GM12875 (cell line): ENCODE results near the gene SMG7.

Experiments used
- H3K4me3 ChIP-seq: one replicate; pipeline ENCODE4 v1.5.1; 2011; ENCODE audit warnings: low read depth, low read length, control low read depth
- TF ChIP-seq, protein P1 (sequence below): IDR thresholded peaks from 2 replicates; pipeline ENCODE4 v1.5.1; 2011; ENCODE audit warnings: low read depth, mild to moderate bottlenecking, control low read depth, inconsistent platforms, low read length, moderate library complexity, borderline replicate concordance; ENCODE audit not compliant: insufficient read depth

SMG7 gene

GRCh38 chr1:183454377-183454776 lies 17.9 kb upstream of the SMG7 start:
- no peak overlapping the region for H3K4me3 ChIP-seq
- TF ChIP-seq, protein P1, sequence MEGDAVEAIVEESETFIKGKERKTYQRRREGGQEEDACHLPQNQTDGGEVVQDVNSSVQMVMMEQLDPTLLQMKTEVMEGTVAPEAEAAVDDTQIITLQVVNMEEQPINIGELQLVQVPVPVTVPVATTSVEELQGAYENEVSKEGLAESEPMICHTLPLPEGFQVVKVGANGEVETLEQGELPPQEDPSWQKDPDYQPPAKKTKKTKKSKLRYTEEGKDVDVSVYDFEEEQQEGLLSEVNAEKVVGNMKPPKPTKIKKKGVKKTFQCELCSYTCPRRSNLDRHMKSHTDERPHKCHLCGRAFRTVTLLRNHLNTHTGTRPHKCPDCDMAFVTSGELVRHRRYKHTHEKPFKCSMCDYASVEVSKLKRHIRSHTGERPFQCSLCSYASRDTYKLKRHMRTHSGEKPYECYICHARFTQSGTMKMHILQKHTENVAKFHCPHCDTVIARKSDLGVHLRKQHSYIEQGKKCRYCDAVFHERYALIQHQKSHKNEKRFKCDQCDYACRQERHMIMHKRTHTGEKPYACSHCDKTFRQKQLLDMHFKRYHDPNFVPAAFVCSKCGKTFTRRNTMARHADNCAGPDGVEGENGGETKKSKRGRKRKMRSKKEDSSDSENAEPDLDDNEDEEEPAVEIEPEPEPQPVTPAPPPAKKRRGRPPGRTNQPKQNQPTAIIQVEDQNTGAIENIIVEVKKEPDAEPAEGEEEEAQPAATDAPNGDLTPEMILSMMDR = no peak

GRCh38 chr1:183456826-183457225 lies 15.5 kb upstream of the SMG7 start:
- H3K4me3 ChIP-seq = no peak overlapping the region
- TF ChIP-seq, protein P1 = no peak

DNA sequence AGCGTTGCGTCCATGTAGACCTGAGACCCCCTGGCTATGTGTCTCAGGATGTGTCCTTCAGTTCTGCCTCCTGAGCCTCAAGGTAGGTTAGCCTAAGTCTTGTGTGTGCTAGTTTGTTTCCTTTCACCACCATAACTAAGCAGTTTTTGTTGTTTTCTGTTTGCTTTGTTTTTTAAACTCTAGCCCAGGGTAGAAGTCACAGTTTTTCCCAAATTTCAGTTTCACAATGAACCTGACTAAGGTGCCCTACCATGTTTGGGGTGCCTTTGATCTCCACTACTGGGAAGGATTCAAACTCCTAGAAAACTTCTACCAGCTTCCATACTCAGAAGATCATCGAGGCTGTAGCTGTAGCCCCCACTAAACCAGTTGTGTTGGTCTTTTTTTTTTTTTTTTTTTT lies 14.8 kb upstream of the SMG7 start:
- H3K4me3 ChIP-seq = no peak overlapping the region
- TF ChIP-seq, protein P1 = no peak

GRCh38 chr1:183460596-183460995 lies 11.7 kb upstream of the SMG7 start:
- no peak overlapping the region for H3K4me3 ChIP-seq
- TF ChIP-seq, protein P1 = no peak

DNA sequence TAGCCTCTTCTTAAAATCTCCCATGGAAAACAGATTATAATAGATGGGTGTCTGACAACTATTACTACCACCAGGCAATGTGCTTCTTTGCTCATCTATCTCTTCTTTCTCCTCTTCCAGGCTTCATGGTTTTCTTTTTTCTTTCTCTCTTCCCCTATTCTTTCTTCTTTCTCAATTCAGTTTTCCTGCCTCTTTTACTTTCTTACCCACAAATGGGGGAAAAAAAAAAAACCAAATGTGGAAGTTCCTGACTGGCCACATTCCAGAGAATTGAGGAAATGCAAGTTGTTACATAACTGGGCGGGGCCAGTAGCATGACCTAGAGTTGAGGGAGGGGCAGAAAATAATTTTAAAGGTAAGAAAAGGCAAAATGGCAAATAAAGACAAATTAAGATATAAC lies 10.9 kb upstream of the SMG7 start:
- H3K4me3 ChIP-seq = no peak overlapping the region
- TF ChIP-seq, protein P1 = no peak

- TF ChIP-seq, protein P1 = no peak
- no peak overlapping the region for H3K4me3 ChIP-seq
Measured at GRCh38 chr1:183463566-183463965, 8.7 kb upstream of the SMG7 start.

DNA sequence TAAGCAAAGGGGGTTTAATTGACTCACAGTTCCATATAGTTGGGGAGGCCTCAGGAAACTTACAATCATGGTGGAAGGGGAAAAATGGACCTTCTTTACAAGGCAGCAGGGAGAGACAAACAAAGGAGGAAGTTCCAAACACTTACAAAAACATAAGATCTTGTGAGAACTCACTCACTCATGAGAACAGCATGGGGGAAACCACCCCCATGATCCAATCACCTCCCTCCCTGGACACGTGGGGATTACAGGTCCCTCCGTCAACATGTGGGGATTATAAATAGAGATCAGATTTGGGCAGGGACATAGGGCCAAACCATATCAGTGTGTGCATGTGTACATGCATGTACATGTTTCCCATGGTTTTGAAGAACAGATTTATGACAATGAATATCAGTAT lies 5.5 kb upstream of the SMG7 start:
- TF ChIP-seq, protein P1 = no peak
- no peak overlapping the region for H3K4me3 ChIP-seq
